ENCODE measurements around the gene PRDM15. TPM values are rescaled to one million over a fixed set of nuclear protein-coding genes. Genes with fewer than 3 reads are reported as not detected.

Gene PRDM15
- total RNA-seq, 1 experiment from 2014 or later: 5.7 TPM

- CTCF ChIA-PET: interaction anchor here (0.7 to 1.0 kb wide), 3 partner anchors 38 to 762 kb away, joined by 3 read pairs; no protein-coding TSS in a partner anchor
- no peak for TF ChIP-seq CTCF (IDR thresholded peaks at IDR 0.05; ENCODE audit: unreplicated experiment)
- DNase-seq (ENCODE audit: unreplicated experiment): no peak
- POLR2A ChIA-PET: no interaction called here
- intact Hi-C loops (cut with micrococcal nuclease): no loop called here
- H3K27me3 Mint-ChIP-seq (ENCODE audit: insufficient read depth, unreplicated experiment): no peaks in the 10 kb centered on the region
- H3K4me1 Mint-ChIP-seq (ENCODE audit: insufficient read depth, unreplicated experiment): no peaks in the 10 kb centered on the region
- peaks cover 8% of the 10 kb centered on the region for H3K9me3 Mint-ChIP-seq (ENCODE audit: unreplicated experiment)
- no peak overlapping the region for H3K27ac Mint-ChIP-seq (ENCODE audit: low read depth, unreplicated experiment)
- H3K4me3 Mint-ChIP-seq (ENCODE audit: unreplicated experiment): no peak overlapping the region
- no TSS peak for BruUV-seq (replicated peaks)
- peaks cover 2% of the 10 kb centered on the region for H3K36me3 Mint-ChIP-seq (ENCODE audit: insufficient read depth, unreplicated experiment)
Measured at GRCh38 chr21:41806773-41807172, 72.4 kb downstream of the PRDM15 start.

- no TSS peak for BruUV-seq (replicated peaks)
- Mint-ChIP-seq H3K27ac (ENCODE audit: low read depth, unreplicated experiment) (no peak overlapping the region), H3K36me3 (ENCODE audit: insufficient read depth, unreplicated experiment) (peaks cover 10% of the 10 kb centered on the region), H3K4me3 (ENCODE audit: unreplicated experiment) (no peak overlapping the region), H3K9me3 (ENCODE audit: unreplicated experiment) (peaks cover 8% of the 10 kb centered on the region), H3K4me1 (ENCODE audit: insufficient read depth, unreplicated experiment) (no peaks in the 10 kb centered on the region), H3K27me3 (ENCODE audit: insufficient read depth, unreplicated experiment) (no peaks in the 10 kb centered on the region)
- DNase-seq (ENCODE audit: unreplicated experiment): no peak
- intact Hi-C loops (cut with micrococcal nuclease): no loop called here
- CTCF ChIA-PET: no interaction called here
- POLR2A ChIA-PET: no interaction called here
- TF ChIP-seq CTCF (IDR thresholded peaks at IDR 0.05; ENCODE audit: unreplicated experiment): no peak
Measured at GRCh38 chr21:41805643-41806042, 73.5 kb downstream of the PRDM15 start.

DNA sequence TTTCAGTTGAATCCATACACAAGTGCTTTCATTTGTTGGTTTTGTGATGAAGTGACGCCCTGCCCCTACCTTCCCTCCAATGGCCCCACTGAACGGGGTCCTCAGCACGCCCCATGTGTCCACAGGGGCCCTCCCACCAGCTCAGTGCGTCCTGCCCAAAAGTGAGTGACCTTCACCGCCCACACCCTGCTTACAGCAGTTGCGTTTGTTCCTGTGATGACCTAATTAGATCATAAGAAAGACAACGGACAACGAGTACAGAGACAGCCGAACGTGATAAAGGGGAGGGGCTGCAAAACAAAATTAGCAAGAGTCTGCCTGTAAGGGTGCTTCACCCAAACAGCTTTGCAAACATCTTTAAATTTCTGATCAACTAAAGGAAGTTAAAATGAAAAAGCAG is 74.1 kb downstream of the PRDM15 start:
- peaks cover 10% of the 10 kb centered on the region for H3K36me3 Mint-ChIP-seq (ENCODE audit: insufficient read depth, unreplicated experiment)
- intact Hi-C loops (cut with micrococcal nuclease): no loop called here
- H3K9me3 Mint-ChIP-seq (ENCODE audit: unreplicated experiment): peaks cover 8% of the 10 kb centered on the region
- H3K4me1 Mint-ChIP-seq (ENCODE audit: insufficient read depth, unreplicated experiment): no peaks in the 10 kb centered on the region
- H3K4me3 Mint-ChIP-seq (ENCODE audit: unreplicated experiment): no peak overlapping the region
- ChIA-PET CTCF (no interaction called here), POLR2A (no interaction called here)
- no TSS peak for BruUV-seq (replicated peaks)
- TF ChIP-seq CTCF (IDR thresholded peaks at IDR 0.05; ENCODE audit: unreplicated experiment): no peak
- no peak overlapping the region for H3K27ac Mint-ChIP-seq (ENCODE audit: low read depth, unreplicated experiment)
- no peaks in the 10 kb centered on the region for H3K27me3 Mint-ChIP-seq (ENCODE audit: insufficient read depth, unreplicated experiment)
- no peak for DNase-seq (ENCODE audit: unreplicated experiment)

GRCh38 chr21:41804381-41804780 is 74.8 kb downstream of the PRDM15 start:
- Mint-ChIP-seq H3K4me1 (ENCODE audit: insufficient read depth, unreplicated experiment) (no peaks in the 10 kb centered on the region), H3K4me3 (ENCODE audit: unreplicated experiment) (no peak overlapping the region), H3K27me3 (ENCODE audit: insufficient read depth, unreplicated experiment) (no peaks in the 10 kb centered on the region), H3K36me3 (ENCODE audit: insufficient read depth, unreplicated experiment) (peaks cover 10% of the 10 kb centered on the region), H3K27ac (ENCODE audit: low read depth, unreplicated experiment) (no peak overlapping the region), H3K9me3 (ENCODE audit: unreplicated experiment) (peaks cover 8% of the 10 kb centered on the region)
- CTCF ChIA-PET: no interaction called here
- no TSS peak for BruUV-seq (replicated peaks)
- TF ChIP-seq CTCF (IDR thresholded peaks at IDR 0.05; ENCODE audit: unreplicated experiment): no peak
- no peak for DNase-seq (ENCODE audit: unreplicated experiment)
- POLR2A ChIA-PET: no interaction called here
- intact Hi-C loops (cut with micrococcal nuclease): no loop called here

Data from MCF 10A (cell line).